GM10248 (cell line): ENCODE measurements around the gene ISCU.

Source experiments
- CTCF ChIA-PET: fragments of 300-600 bp; sonication (Branson Sonifier 250); formaldehyde crosslinking; extraction: SDS; loops from one replicate; lab custom pipeline; 2021; ENCODE audit warnings: antibody characterized with exemption; lab: Yijun Ruan, JAX
- POLR2A ChIA-PET: fragments of 350-650 bp; sonication (Branson Sonifier 250); formaldehyde crosslinking; extraction: SDS; loops from one replicate; lab custom pipeline; 2020; ENCODE audit warnings: antibody characterized with exemption; lab: Yijun Ruan, JAX
- DNase-seq: peaks from one replicate; pipeline ENCODE4 v3.0.0; 2012; ENCODE audit errors: extremely low spot score
- CTCF ChIP-seq: IDR thresholded peaks from 2 replicates; pipeline ENCODE4 v1.5.1; 2012; ENCODE audit warnings: mild to moderate bottlenecking, low read depth; ENCODE audit errors: extremely low read depth, missing control alignments, control extremely low read depth

The ISCU gene

DNA sequence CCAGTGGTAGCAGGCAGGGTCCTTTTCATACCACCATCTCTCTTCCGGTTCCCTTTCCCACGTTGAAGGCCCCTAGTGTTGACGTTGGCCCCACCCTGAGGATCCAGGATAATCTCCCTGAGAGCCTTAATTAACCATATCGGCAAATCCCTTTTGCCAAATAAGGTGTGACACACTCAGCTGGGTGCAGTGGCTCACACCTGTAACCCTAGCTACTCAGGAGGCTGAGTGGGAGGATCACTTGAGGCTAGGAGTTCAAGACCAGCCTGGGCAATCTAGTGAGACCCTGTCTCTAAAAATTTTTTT lies 38.3 kb downstream of the ISCU start:
- DNase-seq: no peak
- ChIA-PET CTCF (interaction anchor here (1.0 to 1.8 kb wide), 7 partner anchors 12 to 30 kb away, joined by 3 to 6 read pairs (median 3); no protein-coding TSS in a partner anchor), POLR2A (no interaction called here)

DNA sequence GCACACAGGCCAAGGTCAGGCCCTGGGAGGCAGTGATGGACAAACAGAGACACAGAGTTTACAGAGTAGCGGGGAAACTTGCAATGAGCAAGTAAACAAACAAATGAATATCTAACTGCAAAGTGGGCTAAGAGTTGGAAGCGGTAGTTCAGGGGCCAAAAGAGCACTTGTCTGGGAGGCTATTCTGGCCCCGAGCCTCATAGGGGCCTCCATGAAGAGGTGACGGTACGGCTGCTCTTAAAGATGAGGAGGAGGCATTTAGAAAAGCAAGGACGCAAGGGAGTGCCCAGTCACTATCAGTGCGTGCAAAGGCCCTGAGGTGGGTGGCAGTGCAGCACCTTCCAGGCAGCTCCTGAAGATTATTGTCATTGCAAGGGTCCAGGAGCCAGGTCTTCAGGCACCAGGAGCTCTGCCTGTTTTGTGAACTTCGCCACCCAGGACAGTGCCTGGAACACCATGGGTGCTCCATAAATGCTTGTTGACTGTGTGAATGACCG lies 39.9 kb downstream of the ISCU start:
- no peak for DNase-seq
- CTCF ChIA-PET: no interaction called here
- TF ChIP-seq CTCF: no peak
- POLR2A ChIA-PET: no interaction called here

More for the DNA sequence above, 38.3 kb downstream of the ISCU start:
- TF ChIP-seq CTCF: no peak

DNA sequence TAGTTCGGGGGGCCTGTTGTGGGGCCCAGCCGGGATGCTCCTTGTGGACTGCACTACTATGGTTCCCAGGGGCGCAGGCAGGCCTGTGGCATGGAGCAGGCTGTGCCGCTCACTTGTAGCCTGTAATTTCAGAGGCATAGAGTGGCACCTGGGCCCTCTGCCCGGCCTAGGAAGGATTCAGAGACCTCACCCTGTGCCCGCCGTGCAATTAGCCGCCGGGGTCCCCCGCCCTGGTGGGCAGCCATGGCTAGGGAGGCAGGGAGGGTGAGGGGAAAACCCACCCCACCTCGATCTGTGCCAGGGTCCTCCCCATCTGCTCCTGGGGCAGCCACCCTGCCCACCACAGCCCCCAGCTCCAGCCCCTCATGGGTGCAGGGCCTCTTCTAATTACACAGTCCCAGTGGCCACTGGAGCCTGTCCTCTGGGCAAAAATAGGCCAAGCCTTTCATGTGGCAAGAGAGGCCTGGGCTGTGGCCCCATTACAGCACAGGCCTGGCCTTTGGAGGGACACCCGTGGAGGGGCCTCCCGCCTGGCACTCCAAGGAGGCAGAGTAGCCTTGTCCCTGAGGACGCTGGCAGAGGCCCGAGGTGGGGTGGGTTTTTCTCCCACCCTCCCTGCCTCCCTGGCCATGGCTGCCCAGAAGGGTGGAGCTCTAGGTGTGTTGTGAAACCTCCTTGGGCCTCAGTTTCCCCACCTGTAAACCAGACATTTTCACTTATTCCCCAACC lies 40.7 kb downstream of the ISCU start:
- ChIA-PET CTCF (interaction anchor here (0.6 to 2.3 kb wide), 3 partner anchors 10 to 509 kb away, joined by 3 to 15 read pairs (median 3); no protein-coding TSS in a partner anchor), POLR2A (no interaction called here)
- TF ChIP-seq CTCF: no peak
- DNase-seq: no peak

GRCh38 chr12:108603743-108604142 lies 41.3 kb downstream of the ISCU start:
- DNase-seq: no peak
- CTCF ChIA-PET: interaction anchor here (0.6 to 2.3 kb wide), 4 partner anchors 9 to 509 kb away, joined by 3 to 15 read pairs (median 6); no protein-coding TSS in a partner anchor
- no peak for TF ChIP-seq CTCF
- POLR2A ChIA-PET: no interaction called here

GRCh38 chr12:108604208-108604941 lies 42.0 kb downstream of the ISCU start:
- TF ChIP-seq CTCF: no peak
- ChIA-PET CTCF (interaction anchor here (0.9 to 2.3 kb wide), 4 partner anchors 13 to 508 kb away, joined by 3 to 15 read pairs (median 6); no protein-coding TSS in a partner anchor), POLR2A (no interaction called here)
- no peak for DNase-seq

DNA sequence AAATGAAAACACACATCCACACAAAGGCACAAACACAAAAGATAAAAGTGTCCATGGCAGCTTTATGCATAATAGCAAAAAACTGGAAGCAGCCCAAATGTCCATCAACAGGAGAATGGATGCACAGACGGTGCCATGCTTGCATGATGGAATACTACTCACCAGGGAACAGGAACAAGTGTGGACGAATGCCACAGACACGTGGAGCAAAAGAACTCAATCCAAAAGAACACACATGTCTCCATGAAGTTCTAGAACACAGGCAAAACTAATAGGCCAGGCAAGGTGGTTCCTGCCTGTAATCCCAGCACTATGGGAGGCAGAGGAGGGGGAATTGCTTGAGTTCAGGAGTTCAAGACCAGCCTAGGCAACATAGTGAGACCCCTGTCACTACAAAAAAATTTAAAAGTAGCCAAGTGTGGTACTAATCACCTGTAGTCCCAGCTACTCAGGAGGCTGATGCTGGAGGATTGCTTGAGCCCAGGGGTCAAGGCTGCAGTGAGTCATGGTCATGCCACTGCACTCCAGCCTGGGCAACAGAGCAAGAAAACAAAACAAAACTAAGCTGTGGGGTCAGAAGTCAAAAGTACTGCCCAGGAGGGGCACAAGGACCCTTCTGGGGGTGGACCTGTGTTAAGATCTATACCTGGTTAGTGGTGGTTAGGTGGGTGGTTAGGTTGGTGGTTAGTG lies 42.7 kb downstream of the ISCU start:
- no peak for DNase-seq
- CTCF ChIA-PET: interaction anchor here (0.9 to 3.5 kb wide), 4 partner anchors 13 to 36 kb away, joined by 3 to 17 read pairs (median 12); no protein-coding TSS in a partner anchor
- POLR2A ChIA-PET: no interaction called here
- TF ChIP-seq CTCF: no peak
